GM23338 (cell line): ENCODE data around the gene ABHD12. TPM values are rescaled to one million over a fixed set of nuclear protein-coding genes. Genes with fewer than 3 reads are reported as not detected.

ENCODE experiments used
- ATAC-seq: fragments of 200-7000 bp; cut with Tn5 transposase; 3 replicates; pipeline ENCODE4 v1.9.1; 2020
- DNase-seq: peaks from one replicate; pipeline ENCODE4 v3.0.0-alpha.2; 2015; ENCODE audit warnings: low spot score
- H2AFZ ChIP-seq: fragments of 200-600 bp; sonication (generic); 2 replicates; pipeline ENCODE4 v1.8.0; 2016; ENCODE audit warnings: antibody characterized with exemption, mild to moderate bottlenecking, moderate library complexity
- H3F3A ChIP-seq: fragments of 200-600 bp; sonication (generic); replicated peaks from 2 replicates; pipeline ENCODE4 v1.8.0; 2017; ENCODE audit warnings: antibody characterized with exemption, mixed run types, low read depth
- H3K27ac ChIP-seq: fragments of 200-600 bp; sonication (generic); 2 replicates; pipeline ENCODE4 v1.6.1; 2016; ENCODE audit warnings: low read depth
- H3K27me3 ChIP-seq: fragments of 200-600 bp; sonication (generic); 2 replicates; pipeline ENCODE4 v1.8.0; 2016; ENCODE audit warnings: mild to moderate bottlenecking, mixed run types, moderate library complexity; ENCODE audit not compliant: insufficient read depth
- H3K36me3 ChIP-seq: fragments of 200-600 bp; sonication (generic); 2 replicates; pipeline ENCODE4 v1.8.0; 2016; ENCODE audit warnings: mild to moderate bottlenecking; ENCODE audit not compliant: insufficient read depth
- H3K4me1 ChIP-seq: fragments of 200-600 bp; sonication (generic); 2 replicates; pipeline ENCODE4 v1.8.0; 2016; ENCODE audit warnings: mild to moderate bottlenecking, moderate library complexity; ENCODE audit not compliant: insufficient read depth
- H3K4me2 ChIP-seq: fragments of 200-600 bp; sonication (generic); 2 replicates; pipeline ENCODE4 v1.7.1; 2017; ENCODE audit warnings: mixed run types
- H3K4me3 ChIP-seq: fragments of 200-600 bp; sonication (generic); 2 replicates; pipeline ENCODE4 v1.6.1; 2016; ENCODE audit warnings: mixed run types
- H3K79me2 ChIP-seq: fragments of 200-600 bp; sonication (generic); replicated peaks from 2 replicates; pipeline ENCODE4 v1.8.0; 2017; ENCODE audit warnings: mild to moderate bottlenecking; ENCODE audit not compliant: insufficient read depth
- H3K9me2 ChIP-seq: fragments of 200-600 bp; sonication (generic); 2 replicates; pipeline ENCODE4 v1.8.0; 2017; ENCODE audit not compliant: insufficient read depth
- H4K20me1 ChIP-seq: fragments of 200-600 bp; sonication (generic); replicated peaks from 2 replicates; pipeline ENCODE4 v1.8.0; 2017; ENCODE audit warnings: mild to moderate bottlenecking; ENCODE audit not compliant: insufficient read depth
- H3K27ac Mint-ChIP-seq: 2 replicates; pipeline ENCODE4 v1.8.0; 2020; ENCODE audit warnings: inconsistent platforms, mild to moderate bottlenecking, moderate library complexity, mixed read lengths
- H3K27me3 Mint-ChIP-seq: 3 replicates; pipeline ENCODE4 v1.8.0; 2022; ENCODE audit warnings: low read depth, mild to moderate bottlenecking, moderate library complexity, mixed read lengths, inconsistent platforms; ENCODE audit not compliant: insufficient read depth, poor library complexity
- H3K36me3 Mint-ChIP-seq: 3 replicates; pipeline ENCODE4 v1.8.0; 2021; ENCODE audit warnings: low read depth, mild to moderate bottlenecking, inconsistent platforms, moderate library complexity, mixed read lengths
- H3K4me1 Mint-ChIP-seq: 3 replicates; pipeline ENCODE4 v1.8.0; 2020; ENCODE audit warnings: mild to moderate bottlenecking, inconsistent platforms, mixed read lengths
- H3K4me3 Mint-ChIP-seq: 3 replicates; pipeline ENCODE4 v1.8.0; 2021; ENCODE audit warnings: moderate library complexity, mild to moderate bottlenecking, inconsistent platforms, mixed read lengths
- H3K9me3 Mint-ChIP-seq: 3 replicates; pipeline ENCODE4 v1.8.0; 2020; ENCODE audit warnings: moderate library complexity, mild to moderate bottlenecking, inconsistent platforms, mixed read lengths
- CREB1 ChIP-seq: fragments of 250-450 bp; sonication (Bioruptor Pico); IDR thresholded peaks from 2 replicates; pipeline ENCODE4 v1.5.0; 2020; ENCODE audit warnings: low read depth, mild to moderate bottlenecking, moderate library complexity
- EZH2 ChIP-seq: fragments of 200-600 bp; sonication (generic); IDR thresholded peaks from one replicate; pipeline ENCODE4 v1.8.0; 2017; ENCODE audit warnings: antibody characterized with exemption, mild to moderate bottlenecking, low read depth; ENCODE audit not compliant: unreplicated experiment
- EZH2phosphoT487 ChIP-seq: fragments of 200-600 bp; sonication (generic); IDR thresholded peaks from one replicate; pipeline ENCODE4 v1.8.1; 2018; ENCODE audit warnings: antibody characterized with exemption; ENCODE audit not compliant: unreplicated experiment
- JUNB ChIP-seq: IDR thresholded peaks from one replicate; pipeline ENCODE4 v1.6.1; 2016; ENCODE audit warnings: antibody characterized with exemption; ENCODE audit not compliant: unreplicated experiment
- POLR2AphosphoS5 ChIP-seq: IDR thresholded peaks from 2 replicates; pipeline ENCODE4 v1.6.1; 2016; ENCODE audit warnings: antibody characterized with exemption, low read depth
- ZNF114 ChIP-seq: fragments of 250-450 bp; sonication (Bioruptor Pico); IDR thresholded peaks from 2 replicates; pipeline ENCODE4 v1.5.0; 2020; ENCODE audit warnings: mild to moderate bottlenecking, moderate library complexity
- ZNF331 ChIP-seq: fragments of 250-450 bp; sonication (Bioruptor Pico); IDR thresholded peaks from 2 replicates; pipeline ENCODE4 v1.5.0; 2020; ENCODE audit warnings: low read depth, mild to moderate bottlenecking, moderate library complexity
- long read RNA-seq: library from polyadenylated mRNA; unstranded; transcript quantifications from one replicate; pipeline ENCODE4 v2.0.0, GENCODE V29; 2020; ENCODE audit not compliant: unreplicated experiment
- polyA plus RNA-seq: library from polyadenylated mRNA; unstranded; fragments of >200 nt; fragmentation: Nextera tagmentation; extraction: Ambion mirVana; gene quantifications from 2 replicates; pipeline ENCODE4 v1.2.1, GENCODE V29; 2016
- total RNA-seq: library from RNA; depleted of rRNA; stranded (reverse); fragments of >200 nt; shearing (Covaris generic); gene quantifications from 2 replicates; pipeline ENCODE4 v1.2.3, GENCODE V29; 2014; rRNA removed
- TF ChIP-seq, protein P1 (sequence below): IDR thresholded peaks from one replicate; pipeline ENCODE4 v1.6.1; 2018; ENCODE audit warnings: antibody characterized with exemption; ENCODE audit not compliant: unreplicated experiment
- TF ChIP-seq, protein P2 (sequence below), 2 experiments: fragments of 200-600 bp in 1 of 2; sonication (generic) in 1 of 2; conservative IDR thresholded peaks; 2 replicates each; pipeline versions ENCODE4 v1.5.1 to v1.6.1; 2016 to 2017; ENCODE audit warnings: antibody characterized with exemption in 2 of 2, low read depth in 2 of 2, mild to moderate bottlenecking in 2 of 2, moderate library complexity in 1 of 2

Gene ABHD12
- total RNA-seq (57.8 and 63.8 TPM in 2 replicates), polyA plus RNA-seq (40.2 and 40.8 TPM in 2 replicates)
- long read RNA-seq, transcript ABHD12-201 (13 exons, 2,117 nt): major isoform, 91 of 114 reads
- long read RNA-seq, partial matches to known transcripts: 2 of 114 reads
- long read RNA-seq, other reads (novel, unspliced or antisense): 19 of 114 reads

- peaks cover 9% of the 10 kb centered on the region for H3K4me1 Mint-ChIP-seq
- Histone ChIP-seq H3K4me1 (peaks cover 11% of the 10 kb centered on the region), H4K20me1 (peaks cover 20% of the 10 kb centered on the region), H3K4me3 (peak within 1 kb of the TSS; percentile 52), H3K79me2 (peaks cover 39% of the 10 kb centered on the region), H3F3A (no peaks in the 10 kb centered on the region; the same call in 1 of the 2 replicates), H3K27ac (peak within 1 kb of the TSS; percentile 69), H3K9me2 (no peaks in the 10 kb centered on the region), H3K36me3 (no peaks in the 10 kb centered on the region), H3K4me2 (peak within 1 kb of the TSS; percentile 80), H2AFZ (peak within 1 kb of the TSS; percentile 80), H3K27me3 (no peaks in the 10 kb centered on the region)
- H3K36me3 Mint-ChIP-seq: peaks cover 14% of the 10 kb centered on the region
- H3K4me3 Mint-ChIP-seq: peak within 1 kb of the TSS; percentile 83
- peaks cover 4% of the 10 kb centered on the region for H3K27me3 Mint-ChIP-seq
- DNase-seq (peak; percentile 98), ATAC-seq (peak; percentile 87)
- peak; percentile 91 for TF ChIP-seq POLR2AphosphoS5
- TF ChIP-seq JUNB: no peak
- TF ChIP-seq CREB1 (CRISPR knock-in tag): peak; percentile 87
- H3K9me3 Mint-ChIP-seq: no peaks in the 10 kb centered on the region; the same call in 1 of the 3 replicates
- peak within 1 kb of the TSS; percentile 93 for H3K27ac Mint-ChIP-seq
Measured at GRCh38 chr20:25390538-25391528, at the start of gene ABHD12. TSS of gene ABHD12 (minus strand) at chr20:25390835. CDS start at chr20:25390703, 132 bp downstream.

DNA sequence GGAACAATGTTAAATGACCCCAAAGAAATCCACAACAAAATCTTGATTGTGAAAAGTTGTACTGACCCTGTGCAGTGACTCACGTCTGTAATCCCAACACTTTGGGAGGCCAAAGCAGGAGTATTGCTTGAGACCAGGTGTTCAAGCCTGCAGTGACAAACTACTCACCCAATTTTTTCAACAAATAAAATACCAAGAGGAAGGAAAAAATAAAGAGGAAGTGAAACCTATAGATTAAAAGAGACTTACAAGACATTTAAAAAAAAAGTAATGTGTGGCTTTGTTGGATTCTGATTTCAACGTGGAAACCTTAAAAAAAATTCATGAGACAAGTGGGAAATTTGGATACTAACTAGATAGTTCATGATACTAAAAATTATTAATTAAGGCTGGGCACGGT, 48.7 kb upstream of the ABHD12 start:
- peaks cover 77% of the 10 kb centered on the region for H3K36me3 Mint-ChIP-seq
- Histone ChIP-seq H2AFZ (no peak overlapping the region), H3K79me2 (no peaks in the 10 kb centered on the region), H3K4me2 (no peak overlapping the region), H4K20me1 (no peaks in the 10 kb centered on the region; the same call in 1 of the 2 replicates), H3K27me3 (no peaks in the 10 kb centered on the region), H3K4me1 (peaks cover 15% of the 10 kb centered on the region; the same call in 1 of the 2 replicates), H3K36me3 (peaks cover 30% of the 10 kb centered on the region; the same call in 1 of the 2 replicates), H3F3A (0 out of 2 replicates have a peak, but pooled peaks cover 3% of the 10 kb centered on the region), H3K4me3 (no peak overlapping the region), H3K9me2 (no peaks in the 10 kb centered on the region), H3K27ac (no peak overlapping the region)
- H3K27ac Mint-ChIP-seq: 0 out of 2 replicates have a peak overlapping the region, but pooled peaks have one; percentile 26
- H3K4me1 Mint-ChIP-seq: peaks cover 15% of the 10 kb centered on the region
- no peaks in the 10 kb centered on the region for H3K9me3 Mint-ChIP-seq
- no peak overlapping the region for H3K4me3 Mint-ChIP-seq
- TF ChIP-seq, protein P1, sequence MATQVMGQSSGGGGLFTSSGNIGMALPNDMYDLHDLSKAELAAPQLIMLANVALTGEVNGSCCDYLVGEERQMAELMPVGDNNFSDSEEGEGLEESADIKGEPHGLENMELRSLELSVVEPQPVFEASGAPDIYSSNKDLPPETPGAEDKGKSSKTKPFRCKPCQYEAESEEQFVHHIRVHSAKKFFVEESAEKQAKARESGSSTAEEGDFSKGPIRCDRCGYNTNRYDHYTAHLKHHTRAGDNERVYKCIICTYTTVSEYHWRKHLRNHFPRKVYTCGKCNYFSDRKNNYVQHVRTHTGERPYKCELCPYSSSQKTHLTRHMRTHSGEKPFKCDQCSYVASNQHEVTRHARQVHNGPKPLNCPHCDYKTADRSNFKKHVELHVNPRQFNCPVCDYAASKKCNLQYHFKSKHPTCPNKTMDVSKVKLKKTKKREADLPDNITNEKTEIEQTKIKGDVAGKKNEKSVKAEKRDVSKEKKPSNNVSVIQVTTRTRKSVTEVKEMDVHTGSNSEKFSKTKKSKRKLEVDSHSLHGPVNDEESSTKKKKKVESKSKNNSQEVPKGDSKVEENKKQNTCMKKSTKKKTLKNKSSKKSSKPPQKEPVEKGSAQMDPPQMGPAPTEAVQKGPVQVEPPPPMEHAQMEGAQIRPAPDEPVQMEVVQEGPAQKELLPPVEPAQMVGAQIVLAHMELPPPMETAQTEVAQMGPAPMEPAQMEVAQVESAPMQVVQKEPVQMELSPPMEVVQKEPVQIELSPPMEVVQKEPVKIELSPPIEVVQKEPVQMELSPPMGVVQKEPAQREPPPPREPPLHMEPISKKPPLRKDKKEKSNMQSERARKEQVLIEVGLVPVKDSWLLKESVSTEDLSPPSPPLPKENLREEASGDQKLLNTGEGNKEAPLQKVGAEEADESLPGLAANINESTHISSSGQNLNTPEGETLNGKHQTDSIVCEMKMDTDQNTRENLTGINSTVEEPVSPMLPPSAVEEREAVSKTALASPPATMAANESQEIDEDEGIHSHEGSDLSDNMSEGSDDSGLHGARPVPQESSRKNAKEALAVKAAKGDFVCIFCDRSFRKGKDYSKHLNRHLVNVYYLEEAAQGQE: no peak
- TF ChIP-seq, protein P2, sequence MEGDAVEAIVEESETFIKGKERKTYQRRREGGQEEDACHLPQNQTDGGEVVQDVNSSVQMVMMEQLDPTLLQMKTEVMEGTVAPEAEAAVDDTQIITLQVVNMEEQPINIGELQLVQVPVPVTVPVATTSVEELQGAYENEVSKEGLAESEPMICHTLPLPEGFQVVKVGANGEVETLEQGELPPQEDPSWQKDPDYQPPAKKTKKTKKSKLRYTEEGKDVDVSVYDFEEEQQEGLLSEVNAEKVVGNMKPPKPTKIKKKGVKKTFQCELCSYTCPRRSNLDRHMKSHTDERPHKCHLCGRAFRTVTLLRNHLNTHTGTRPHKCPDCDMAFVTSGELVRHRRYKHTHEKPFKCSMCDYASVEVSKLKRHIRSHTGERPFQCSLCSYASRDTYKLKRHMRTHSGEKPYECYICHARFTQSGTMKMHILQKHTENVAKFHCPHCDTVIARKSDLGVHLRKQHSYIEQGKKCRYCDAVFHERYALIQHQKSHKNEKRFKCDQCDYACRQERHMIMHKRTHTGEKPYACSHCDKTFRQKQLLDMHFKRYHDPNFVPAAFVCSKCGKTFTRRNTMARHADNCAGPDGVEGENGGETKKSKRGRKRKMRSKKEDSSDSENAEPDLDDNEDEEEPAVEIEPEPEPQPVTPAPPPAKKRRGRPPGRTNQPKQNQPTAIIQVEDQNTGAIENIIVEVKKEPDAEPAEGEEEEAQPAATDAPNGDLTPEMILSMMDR (conservative IDR thresholded peaks at IDR 0.05; ENCODE audit: low read depth in 2 of 2): no peak
- TF ChIP-seq POLR2AphosphoS5 (no peak), ZNF114 (CRISPR knock-in tag) (no peak), ZNF331 (CRISPR knock-in tag) (no peak), EZH2 (no peak), EZH2phosphoT487 (no peak)
- ATAC-seq (no peak), DNase-seq (no peak)
- no peaks in the 10 kb centered on the region for H3K27me3 Mint-ChIP-seq
